GM12801 (cell line): ENCODE results near the gene SLC9C1.

Experiments used
- CTCF ChIP-seq: IDR thresholded peaks from one replicate; pipeline ENCODE4 v1.5.1; 2011; ENCODE audit warnings: control low read depth; ENCODE audit not compliant: insufficient read length; ENCODE audit errors: extremely low read depth

The SLC9C1 gene

GRCh38 chr3:112122870-112123269 is 171.1 kb downstream of the SLC9C1 start:
- TF ChIP-seq CTCF: no peak

- no peak for TF ChIP-seq CTCF
Measured at GRCh38 chr3:112121577-112122547, 172.2 kb downstream of the SLC9C1 start.

DNA sequence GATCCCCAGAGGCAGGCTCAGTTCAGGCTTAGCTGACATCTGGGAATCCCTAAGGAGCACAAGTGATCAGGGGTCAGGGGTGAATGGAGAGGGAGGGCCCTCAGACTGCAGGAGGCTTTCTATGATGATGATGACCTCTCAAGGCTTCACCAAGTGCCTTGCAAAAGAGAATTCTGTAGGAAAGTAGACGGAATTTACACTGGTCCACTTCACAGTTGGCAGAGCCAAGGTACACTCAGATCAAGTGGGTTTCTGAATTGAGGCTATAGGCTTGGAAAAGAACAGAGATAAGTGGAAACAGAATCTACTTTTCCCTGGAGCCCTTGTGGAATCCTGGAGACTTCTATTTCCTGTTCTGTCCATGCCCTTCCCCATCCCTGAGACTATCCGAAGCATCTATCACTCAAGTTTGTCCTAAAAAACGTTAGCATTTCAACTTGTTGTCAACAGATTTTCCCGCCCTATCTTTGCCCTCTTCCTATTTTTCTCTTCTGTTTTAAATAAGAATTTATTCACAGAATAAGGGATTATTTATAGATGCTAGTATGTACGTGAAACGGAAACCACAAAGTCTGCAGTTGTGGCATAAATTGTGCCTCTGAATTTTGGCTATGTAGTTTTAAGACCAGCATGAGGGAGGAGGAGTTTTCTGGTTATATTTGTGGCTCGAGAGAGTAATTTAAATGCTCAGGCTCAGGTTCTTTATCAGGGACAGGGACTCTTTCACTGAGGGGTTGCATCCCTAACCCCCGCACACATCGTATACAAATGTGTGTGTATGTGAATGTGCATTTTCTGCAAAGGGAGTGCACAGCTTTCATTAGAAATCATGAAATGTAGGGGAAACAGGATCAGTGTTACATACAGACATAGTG is 173.8 kb downstream of the SLC9C1 start:
- no peak for TF ChIP-seq CTCF

- TF ChIP-seq CTCF: no peak
Measured at GRCh38 chr3:112117841-112118571, 176.0 kb downstream of the SLC9C1 start.

DNA sequence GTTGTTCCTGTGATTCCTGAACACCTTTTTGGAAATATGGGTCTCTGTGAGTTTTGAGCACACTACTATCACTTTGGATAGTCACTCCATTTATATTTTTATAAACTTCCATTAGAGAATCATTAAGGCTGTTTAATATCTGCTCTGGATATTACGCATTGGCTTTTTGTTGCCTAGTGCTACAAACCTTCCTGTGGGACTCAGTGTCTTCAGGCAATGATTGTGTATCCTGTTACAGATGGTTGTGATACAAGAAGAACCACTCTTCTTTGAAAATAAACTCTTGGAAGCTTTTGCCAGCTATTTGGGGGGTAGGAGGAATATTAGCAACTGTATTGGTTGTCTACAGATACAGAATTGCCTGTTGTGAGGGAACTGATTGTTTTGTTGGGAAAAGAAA is 176.6 kb downstream of the SLC9C1 start:
- no peak for TF ChIP-seq CTCF

DNA sequence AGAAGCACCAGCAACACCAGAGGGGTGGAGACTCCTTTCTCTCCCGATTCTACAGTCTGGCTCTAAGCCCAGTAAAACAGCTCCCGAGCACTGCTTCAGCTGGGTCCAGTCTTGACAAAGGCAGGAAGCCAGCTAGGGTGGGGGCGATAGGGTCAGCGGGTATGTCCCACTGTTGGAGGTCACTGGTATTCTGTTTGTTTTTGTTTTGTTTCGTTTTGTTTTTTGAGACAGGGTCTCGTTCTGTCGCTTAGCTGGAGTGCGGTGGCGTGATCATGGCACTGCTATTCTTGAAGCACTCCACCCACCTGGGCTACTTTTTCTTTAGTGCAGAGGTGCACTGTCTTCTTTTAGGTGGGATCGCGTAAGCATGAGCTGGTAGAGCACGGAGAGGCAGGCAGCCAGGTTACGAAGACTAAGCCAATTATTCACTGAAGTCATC is 177.2 kb downstream of the SLC9C1 start:
- TF ChIP-seq CTCF: no peak
